Subcutaneous abdominal adipose tissue (tissue), 5 donors: Measurements from ENCODE around the gene SREBF2.

Experiments used
- H3K27ac ChIP-seq: one replicate; pipeline ENCODE4 v1.7.0; 2013; ENCODE audit warnings: low read depth, mild to moderate bottlenecking, inconsistent platforms, low read length, moderate library complexity
- H3K27me3 ChIP-seq, 5 donors: one replicate each; pipeline ENCODE4 v1.7.0; 2013; ENCODE audit warnings: low read length in 5 of 5, inconsistent platforms in 1 of 5; ENCODE audit not compliant: control insufficient read depth in 5 of 5, insufficient read depth in 4 of 5
- H3K36me3 ChIP-seq, 5 donors: one replicate each; pipeline ENCODE4 v1.7.0; 2013; ENCODE audit warnings: low read length in 5 of 5; ENCODE audit not compliant: control insufficient read depth in 5 of 5, insufficient read depth in 5 of 5
- H3K4me1 ChIP-seq, 5 donors: one replicate each; pipeline ENCODE4 v1.7.0; 2013; ENCODE audit warnings: low read length in 5 of 5, mild to moderate bottlenecking in 3 of 5, moderate library complexity in 1 of 5; ENCODE audit not compliant: control insufficient read depth in 5 of 5, insufficient read depth in 5 of 5
- H3K4me3 ChIP-seq, 5 donors: one replicate each; pipeline ENCODE4 v1.7.0; 2013; ENCODE audit warnings: low read length in 5 of 5, low read depth in 1 of 5
- H3K9ac ChIP-seq, 5 donors: one replicate each; pipeline ENCODE4 v1.7.0; 2013; ENCODE audit warnings: low read length in 5 of 5, mild to moderate bottlenecking in 4 of 5, moderate library complexity in 3 of 5
- H3K9me3 ChIP-seq, 5 donors: one replicate each; pipeline ENCODE4 v1.7.0; 2013; ENCODE audit warnings: low read length in 5 of 5; ENCODE audit not compliant: control insufficient read depth in 5 of 5
- donor health status: healthy.
- donor health status: healthy.
- donor health status: healthy.
- donor health status: healthy.
- donor health status: healthy.

SREBF2 gene

DNA sequence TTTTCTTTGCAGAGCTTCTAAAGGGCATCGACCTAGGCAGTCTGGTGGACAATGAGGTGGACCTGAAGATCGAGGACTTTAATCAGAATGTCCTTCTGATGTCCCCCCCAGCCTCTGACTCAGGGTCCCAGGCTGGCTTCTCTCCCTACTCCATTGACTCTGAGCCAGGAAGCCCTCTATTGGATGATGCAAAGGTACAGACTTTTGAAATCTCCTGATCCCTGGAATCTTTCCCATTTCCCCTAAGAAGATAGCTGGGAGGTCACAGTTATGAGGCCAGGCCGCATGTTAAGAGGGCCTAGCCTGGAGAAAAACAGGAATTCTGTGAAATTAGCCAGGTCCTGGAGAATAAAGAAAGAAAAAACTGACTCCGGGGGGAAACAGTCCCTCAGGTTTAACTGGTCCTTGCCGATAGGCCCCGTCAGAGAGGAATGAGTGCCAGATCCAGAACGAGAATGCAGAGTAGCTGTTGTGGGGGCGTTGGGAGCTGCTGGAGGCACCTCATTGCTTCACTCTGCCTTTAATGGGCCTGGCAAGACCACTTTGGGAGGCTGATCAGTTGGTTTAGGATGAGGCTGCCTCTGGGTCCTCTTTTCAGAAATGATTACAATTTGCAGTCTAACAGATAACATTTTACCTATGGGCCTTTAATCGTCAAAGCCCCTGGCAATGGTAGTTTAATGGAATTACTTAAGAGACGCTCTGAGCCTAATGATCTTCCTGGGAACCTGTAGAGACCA lies 42.8 kb downstream of the SREBF2 start:
- Histone ChIP-seq H3K9ac (no peak overlapping the region), H3K36me3 (peaks cover 16 to 89% (median 77%) of the 10 kb centered on the region in 5 donors), H3K27me3 (no peaks in the 10 kb centered on the region), H3K9me3 (no peaks in the 10 kb centered on the region), H3K4me1 (no peaks in the 10 kb centered on the region), H3K4me3 (no peak overlapping the region), H3K27ac (no peak overlapping the region)

DNA sequence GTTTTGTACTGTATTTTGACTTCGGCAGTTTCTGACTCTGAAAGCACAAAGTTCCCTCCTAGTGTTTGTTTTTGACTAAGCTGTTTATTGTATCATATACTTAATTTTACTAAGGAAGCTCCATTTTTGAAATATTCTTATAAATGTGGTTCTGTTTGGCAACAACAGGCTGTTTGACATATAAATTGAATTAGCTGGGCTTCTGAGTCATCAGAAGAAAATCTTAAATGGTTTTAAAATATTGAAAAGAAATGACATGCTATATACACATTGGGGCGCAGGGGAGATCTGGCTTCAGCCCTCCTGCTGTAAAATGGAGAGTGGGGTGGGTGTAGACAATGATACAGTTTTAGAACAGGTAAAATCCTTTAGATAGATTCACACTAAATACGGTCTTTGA lies 43.4 kb downstream of the SREBF2 start:
- H3K36me3 ChIP-seq: peaks cover 16 to 89% (median 77%) of the 10 kb centered on the region in 5 donors

DNA sequence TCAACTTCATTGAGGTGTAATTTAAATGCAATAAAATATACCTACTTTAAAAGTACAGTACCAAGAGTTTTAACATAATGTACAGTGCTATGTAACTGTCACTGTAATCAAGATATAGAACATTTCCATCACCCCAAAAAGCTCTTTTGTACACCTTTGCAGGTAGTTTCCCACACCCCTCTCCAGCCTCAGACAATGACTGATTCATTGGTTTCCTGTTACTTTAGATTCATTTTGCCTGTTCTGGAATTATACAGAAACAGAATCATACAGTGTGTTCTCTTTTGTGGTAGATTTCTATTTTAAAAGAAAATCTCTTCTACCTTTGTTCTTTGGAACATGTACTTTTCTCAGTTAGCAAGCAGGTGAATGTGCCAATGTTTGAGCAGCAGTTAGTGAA lies 43.8 kb downstream of the SREBF2 start:
- no peak overlapping the region for H3K4me3 ChIP-seq
- H3K4me1 ChIP-seq: no peaks in the 10 kb centered on the region
- no peaks in the 10 kb centered on the region for H3K9me3 ChIP-seq
- H3K27ac ChIP-seq: no peak overlapping the region
- H3K9ac ChIP-seq: no peak overlapping the region
- peaks cover 16 to 89% (median 80%) of the 10 kb centered on the region in 5 donors for H3K36me3 ChIP-seq
- H3K27me3 ChIP-seq: no peaks in the 10 kb centered on the region

More for the DNA sequence above, 43.4 kb downstream of the SREBF2 start:
- Histone ChIP-seq H3K9ac (no peak overlapping the region), H3K4me3 (no peak overlapping the region), H3K27me3 (no peaks in the 10 kb centered on the region), H3K9me3 (no peaks in the 10 kb centered on the region), H3K27ac (no peak overlapping the region), H3K4me1 (no peaks in the 10 kb centered on the region)

DNA sequence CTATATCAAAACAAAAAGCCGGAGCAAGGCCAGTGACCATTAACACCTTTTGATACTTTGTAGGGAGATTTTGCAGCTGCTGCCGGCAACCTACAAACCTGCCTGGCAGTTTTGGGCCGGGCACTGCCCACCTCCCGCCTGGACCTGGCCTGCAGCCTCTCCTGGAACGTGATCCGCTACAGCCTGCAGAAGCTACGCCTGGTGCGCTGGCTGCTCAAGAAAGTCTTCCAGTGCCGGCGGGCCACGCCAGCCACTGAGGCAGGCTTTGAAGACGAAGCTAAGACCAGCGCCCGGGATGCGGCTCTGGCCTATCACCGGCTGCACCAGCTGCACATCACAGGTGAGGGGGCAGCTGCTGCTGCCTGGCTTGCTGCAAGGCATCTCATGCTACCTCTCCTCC lies 47.7 kb downstream of the SREBF2 start:
- no peaks in the 10 kb centered on the region for H3K9me3 ChIP-seq
- H3K36me3 ChIP-seq: peaks cover 22 to 96% (median 90%) of the 10 kb centered on the region in 5 donors
- no peaks in the 10 kb centered on the region for H3K4me1 ChIP-seq
- H3K4me3 ChIP-seq: no peak overlapping the region
- no peaks in the 10 kb centered on the region for H3K27me3 ChIP-seq
- no peak overlapping the region for H3K9ac ChIP-seq
- H3K27ac ChIP-seq: no peak overlapping the region

DNA sequence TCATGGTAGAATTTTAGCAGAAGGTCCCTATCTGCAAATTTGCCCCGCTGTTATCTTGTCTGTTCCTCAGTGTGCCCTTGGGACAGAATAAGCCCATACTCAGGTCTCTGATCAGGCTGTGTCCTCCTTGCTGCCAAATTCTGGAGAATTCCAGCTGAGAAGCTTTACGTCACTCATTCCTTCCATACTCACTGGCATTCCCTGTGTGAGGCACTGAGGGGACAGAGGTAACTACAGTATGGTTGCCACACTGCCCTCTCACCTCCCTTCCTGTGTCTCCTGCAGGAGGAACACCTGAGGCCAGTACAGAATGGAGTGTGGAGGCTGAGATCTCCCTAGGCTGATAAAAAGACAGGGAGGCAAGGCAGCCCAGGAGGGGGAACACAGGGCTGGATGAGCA lies 50.5 kb downstream of the SREBF2 start:
- Histone ChIP-seq H3K27ac (no peak overlapping the region), H3K36me3 (peaks cover 22 to 97% (median 89%) of the 10 kb centered on the region in 5 donors)

DNA sequence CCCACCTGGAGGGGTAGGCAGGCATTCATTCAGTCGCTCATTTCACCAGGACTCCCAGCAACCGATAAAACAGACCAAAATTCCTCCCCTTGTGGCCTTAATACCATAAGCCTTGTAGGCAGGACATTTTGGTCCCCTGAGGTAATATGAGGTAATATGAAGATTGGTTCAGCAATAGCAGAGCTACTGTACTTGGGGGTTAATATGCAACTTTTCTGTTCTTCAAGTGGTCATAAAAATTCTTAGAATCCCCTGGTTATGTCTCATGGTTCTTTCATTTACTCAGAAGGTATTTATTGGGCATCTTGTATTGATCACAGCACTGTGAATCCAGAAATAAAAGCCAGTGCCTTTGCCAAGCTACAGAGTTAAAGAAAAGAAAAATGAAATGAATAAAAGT lies 52.2 kb downstream of the SREBF2 start:
- Histone ChIP-seq H3K36me3 (peaks cover 27 to 95% (median 91%) of the 10 kb centered on the region in 5 donors), H3K9me3 (no peaks in the 10 kb centered on the region), H3K9ac (no peak overlapping the region), H3K4me3 (no peak overlapping the region), H3K27me3 (no peaks in the 10 kb centered on the region), H3K27ac (no peak overlapping the region), H3K4me1 (peaks cover 0 to 1% (median 0%) of the 10 kb centered on the region in 5 donors)

More for the DNA sequence above, 50.5 kb downstream of the SREBF2 start:
- Histone ChIP-seq H3K9ac (no peak overlapping the region), H3K4me1 (peaks cover 0 to 1% (median 0%) of the 10 kb centered on the region in 5 donors), H3K9me3 (no peaks in the 10 kb centered on the region), H3K4me3 (no peak overlapping the region), H3K27me3 (no peaks in the 10 kb centered on the region)

DNA sequence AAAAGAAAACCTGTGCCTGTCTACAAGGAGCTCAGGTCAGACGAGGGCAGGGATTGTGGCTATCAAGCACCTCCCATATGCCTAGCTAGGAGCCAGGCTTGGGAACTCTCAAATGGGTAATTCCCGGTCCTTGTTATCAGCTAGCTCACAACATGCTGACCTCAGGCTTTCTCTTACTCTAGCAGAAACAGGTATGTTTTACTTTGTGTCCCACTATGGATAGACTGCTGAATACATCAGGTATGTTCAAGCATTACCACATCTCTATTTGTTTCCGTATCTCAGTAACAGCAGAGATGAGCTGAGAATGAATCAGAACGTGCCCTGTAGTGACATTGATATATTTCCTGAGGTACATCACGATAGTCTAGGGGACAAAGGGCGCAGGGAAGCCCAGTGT lies 52.6 kb downstream of the SREBF2 start:
- no peak overlapping the region for H3K4me3 ChIP-seq
- peaks cover 0 to 1% (median 0%) of the 10 kb centered on the region in 5 donors for H3K4me1 ChIP-seq
- H3K9me3 ChIP-seq: no peaks in the 10 kb centered on the region
- no peaks in the 10 kb centered on the region for H3K27me3 ChIP-seq
- H3K27ac ChIP-seq: no peak overlapping the region
- peaks cover 27 to 96% (median 89%) of the 10 kb centered on the region in 5 donors for H3K36me3 ChIP-seq
- H3K9ac ChIP-seq: no peak overlapping the region

DNA sequence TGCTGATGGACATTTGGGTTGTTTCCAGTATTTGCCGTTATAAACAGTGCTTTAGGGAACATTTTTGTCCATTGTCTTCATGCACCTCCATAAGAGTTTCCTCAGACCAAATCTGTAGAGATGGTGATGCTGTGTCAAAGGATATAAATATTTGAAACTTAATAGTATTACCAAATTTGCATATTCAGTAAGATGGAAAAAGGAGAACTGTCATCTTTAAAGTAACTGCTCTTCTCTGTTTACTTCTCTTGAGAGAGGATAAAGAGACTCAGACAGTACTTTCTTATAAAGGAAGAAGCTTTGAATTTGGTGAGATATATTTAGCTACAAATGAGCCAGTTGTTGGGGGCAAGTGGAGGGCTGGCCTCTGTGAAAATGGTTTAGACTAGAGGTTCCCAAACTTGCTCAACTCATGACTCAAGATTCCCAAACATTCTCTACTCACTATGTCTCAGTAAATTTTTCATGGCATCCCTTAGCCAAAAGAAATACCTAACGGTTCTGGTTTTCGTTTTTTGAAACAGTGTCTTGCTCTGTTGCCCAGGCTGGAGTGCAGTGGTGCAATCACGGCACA lies 55.8 kb downstream of the SREBF2 start:
- Histone ChIP-seq H3K4me3 (no peak overlapping the region), H3K9ac (no peak overlapping the region), H3K9me3 (no peaks in the 10 kb centered on the region), H3K27ac (no peak overlapping the region), H3K4me1 (peaks cover 0 to 1% (median 0%) of the 10 kb centered on the region in 5 donors), H3K36me3 (peaks cover 18 to 92% (median 84%) of the 10 kb centered on the region in 5 donors), H3K27me3 (no peaks in the 10 kb centered on the region)

DNA sequence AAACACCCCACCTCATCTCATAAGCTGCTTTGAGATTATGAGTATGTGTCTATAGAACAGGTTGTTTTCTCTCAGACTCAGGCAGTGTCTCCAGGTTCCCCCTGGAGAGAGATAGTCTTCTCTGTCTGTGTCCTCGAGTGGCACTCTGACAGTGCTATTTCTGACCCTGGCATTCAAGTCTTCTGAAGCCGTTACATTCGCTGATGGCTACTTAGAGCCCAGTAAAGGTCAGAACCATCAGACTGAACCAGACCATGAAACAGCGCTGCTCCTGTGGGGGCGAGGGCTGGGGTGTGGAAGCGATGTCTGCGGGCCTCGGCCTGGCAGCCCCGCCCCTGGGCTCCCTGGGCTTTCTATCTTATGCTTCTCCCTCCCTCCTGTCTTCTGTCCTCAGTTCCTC lies 58.5 kb downstream of the SREBF2 start:
- no peak overlapping the region for H3K27ac ChIP-seq
- no peaks in the 10 kb centered on the region for H3K27me3 ChIP-seq
- no peaks in the 10 kb centered on the region for H3K9me3 ChIP-seq
- peaks cover 10 to 92% (median 71%) of the 10 kb centered on the region in 5 donors for H3K36me3 ChIP-seq
- H3K9ac ChIP-seq: no peak overlapping the region
- H3K4me1 ChIP-seq: no peaks in the 10 kb centered on the region
- no peak overlapping the region for H3K4me3 ChIP-seq

DNA sequence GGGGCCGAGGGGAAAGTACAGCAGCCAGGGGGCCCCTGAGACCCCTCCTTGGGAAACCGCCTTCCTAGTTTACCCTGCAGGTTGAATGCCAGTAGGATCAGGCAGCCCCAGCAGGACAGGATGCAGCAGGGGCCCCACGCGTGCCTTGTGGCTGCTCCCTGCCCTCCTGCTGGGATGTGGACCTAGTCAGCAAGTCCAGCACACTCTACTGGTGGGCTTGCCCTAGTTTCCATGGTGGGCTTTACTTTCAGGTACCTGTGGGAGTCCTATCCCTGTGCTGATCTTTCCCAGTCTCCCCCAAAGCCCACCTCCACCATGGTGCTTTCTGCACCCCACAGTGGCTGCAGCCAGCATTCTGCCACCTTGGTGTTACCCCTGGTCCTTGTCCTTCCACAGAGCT lies 59.8 kb downstream of the SREBF2 start:
- H3K4me3 ChIP-seq: no peak overlapping the region
- H3K36me3 ChIP-seq: peaks cover 9 to 92% (median 71%) of the 10 kb centered on the region in 5 donors
- H3K27ac ChIP-seq: no peak overlapping the region
- H3K27me3 ChIP-seq: no peaks in the 10 kb centered on the region
- H3K9me3 ChIP-seq: no peaks in the 10 kb centered on the region
- H3K4me1 ChIP-seq: no peaks in the 10 kb centered on the region
- no peak overlapping the region for H3K9ac ChIP-seq
